Keratinocyte (primary cell): ENCODE data around the gene STX5.

Source experiments
- EZH2 ChIP-seq: IDR thresholded peaks from one replicate; pipeline ENCODE4 v1.6.1; 2012; ENCODE audit warnings: inconsistent platforms, mild to moderate bottlenecking, low read length, moderate library complexity
- TF ChIP-seq, protein P1 (sequence below), 3 experiments: IDR thresholded peaks in 1 of 3; conservative IDR thresholded peaks in 1 of 3; optimal IDR thresholded peaks in 1 of 3; 2 replicates in 2 of 3; 3 replicates in 1 of 3; pipeline versions ENCODE3 to v1.5.1; 2011; ENCODE audit warnings: low read length in 3 of 3, mild to moderate bottlenecking in 3 of 3, moderate library complexity in 2 of 3, control low read depth in 1 of 3, inconsistent platforms in 1 of 3; ENCODE audit not compliant: insufficient read depth in 2 of 3; ENCODE audit errors: extremely low read depth in 1 of 3

DNA sequence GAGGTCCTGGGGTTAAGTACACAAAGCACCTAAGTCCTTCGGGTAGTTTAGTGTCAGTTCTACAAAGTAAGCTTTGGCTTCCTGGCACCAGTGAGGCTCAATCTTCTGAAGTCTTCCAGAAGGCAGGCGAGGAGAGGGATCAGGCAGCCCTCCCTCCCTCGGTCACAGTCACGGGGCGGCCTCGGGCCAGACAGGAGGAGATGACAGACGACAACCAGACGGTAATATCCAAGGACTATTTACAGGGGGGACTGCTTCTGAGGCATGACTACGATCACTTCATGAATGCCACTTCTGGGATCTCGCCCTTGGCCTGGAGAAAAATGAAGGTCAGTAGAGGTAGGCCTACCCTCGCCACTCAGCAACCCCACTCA, 39.7 kb downstream of the STX5 start:
- TF ChIP-seq, protein P1, sequence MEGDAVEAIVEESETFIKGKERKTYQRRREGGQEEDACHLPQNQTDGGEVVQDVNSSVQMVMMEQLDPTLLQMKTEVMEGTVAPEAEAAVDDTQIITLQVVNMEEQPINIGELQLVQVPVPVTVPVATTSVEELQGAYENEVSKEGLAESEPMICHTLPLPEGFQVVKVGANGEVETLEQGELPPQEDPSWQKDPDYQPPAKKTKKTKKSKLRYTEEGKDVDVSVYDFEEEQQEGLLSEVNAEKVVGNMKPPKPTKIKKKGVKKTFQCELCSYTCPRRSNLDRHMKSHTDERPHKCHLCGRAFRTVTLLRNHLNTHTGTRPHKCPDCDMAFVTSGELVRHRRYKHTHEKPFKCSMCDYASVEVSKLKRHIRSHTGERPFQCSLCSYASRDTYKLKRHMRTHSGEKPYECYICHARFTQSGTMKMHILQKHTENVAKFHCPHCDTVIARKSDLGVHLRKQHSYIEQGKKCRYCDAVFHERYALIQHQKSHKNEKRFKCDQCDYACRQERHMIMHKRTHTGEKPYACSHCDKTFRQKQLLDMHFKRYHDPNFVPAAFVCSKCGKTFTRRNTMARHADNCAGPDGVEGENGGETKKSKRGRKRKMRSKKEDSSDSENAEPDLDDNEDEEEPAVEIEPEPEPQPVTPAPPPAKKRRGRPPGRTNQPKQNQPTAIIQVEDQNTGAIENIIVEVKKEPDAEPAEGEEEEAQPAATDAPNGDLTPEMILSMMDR (optimal IDR thresholded peaks at IDR 0.05 in 1 of 3, IDR thresholded peaks at IDR 0.05 in 1 of 3, conservative IDR thresholded peaks at IDR 0.05 in 1 of 3; ENCODE audit: extremely low read depth in 1 of 3, insufficient read depth in 2 of 3, low read length in 3 of 3): no peak
- no peak for TF ChIP-seq EZH2
